Ishikawa (cell line): ENCODE results near the gene THAP4.

Experiments
- CEBPB ChIP-seq: IDR thresholded peaks from 2 replicates; pipeline ENCODE4 v1.6.1; 2012
- CREB1 ChIP-seq: IDR thresholded peaks from 2 replicates; pipeline ENCODE4 v1.6.1; 2012; ENCODE audit warnings: low read depth
- EGR1 ChIP-seq: IDR thresholded peaks from 2 replicates; pipeline ENCODE4 v1.6.1; 2012
- EP300 ChIP-seq: IDR thresholded peaks from 2 replicates; pipeline ENCODE4 v1.6.1; 2012; ENCODE audit warnings: borderline replicate concordance
- FOXM1 ChIP-seq: IDR thresholded peaks from 2 replicates; pipeline ENCODE4 v1.6.1; 2012; ENCODE audit warnings: low read depth, borderline replicate concordance
- NFIC ChIP-seq: IDR thresholded peaks from 2 replicates; pipeline ENCODE4 v1.6.1; 2012
- RAD21 ChIP-seq: IDR thresholded peaks from 2 replicates; pipeline ENCODE4 v1.6.1; 2012; ENCODE audit warnings: low read depth
- REST ChIP-seq: IDR thresholded peaks from 2 replicates; pipeline ENCODE4 v1.6.1; 2012; ENCODE audit warnings: low read depth, mild to moderate bottlenecking
- TAF1 ChIP-seq: IDR thresholded peaks from 2 replicates; pipeline ENCODE4 v1.6.1; 2012; ENCODE audit warnings: low read depth, mild to moderate bottlenecking
- TCF12 ChIP-seq: IDR thresholded peaks from 2 replicates; pipeline ENCODE4 v1.6.1; 2012; ENCODE audit warnings: low read depth
- TEAD4 ChIP-seq: IDR thresholded peaks from 2 replicates; pipeline ENCODE4 v1.6.1; 2012
- USF1 ChIP-seq: IDR thresholded peaks from 2 replicates; pipeline ENCODE4 v1.6.1; 2012
- YY1 ChIP-seq: IDR thresholded peaks from 2 replicates; pipeline ENCODE4 v1.6.1; 2012; ENCODE audit warnings: low read depth
- ZBTB7A ChIP-seq: IDR thresholded peaks from 2 replicates; pipeline ENCODE4 v1.6.1; 2012; ENCODE audit warnings: low read depth
- TF ChIP-seq, protein P1 (sequence below): IDR thresholded peaks from 2 replicates; pipeline ENCODE4 v1.6.1; 2012

Gene THAP4

DNA sequence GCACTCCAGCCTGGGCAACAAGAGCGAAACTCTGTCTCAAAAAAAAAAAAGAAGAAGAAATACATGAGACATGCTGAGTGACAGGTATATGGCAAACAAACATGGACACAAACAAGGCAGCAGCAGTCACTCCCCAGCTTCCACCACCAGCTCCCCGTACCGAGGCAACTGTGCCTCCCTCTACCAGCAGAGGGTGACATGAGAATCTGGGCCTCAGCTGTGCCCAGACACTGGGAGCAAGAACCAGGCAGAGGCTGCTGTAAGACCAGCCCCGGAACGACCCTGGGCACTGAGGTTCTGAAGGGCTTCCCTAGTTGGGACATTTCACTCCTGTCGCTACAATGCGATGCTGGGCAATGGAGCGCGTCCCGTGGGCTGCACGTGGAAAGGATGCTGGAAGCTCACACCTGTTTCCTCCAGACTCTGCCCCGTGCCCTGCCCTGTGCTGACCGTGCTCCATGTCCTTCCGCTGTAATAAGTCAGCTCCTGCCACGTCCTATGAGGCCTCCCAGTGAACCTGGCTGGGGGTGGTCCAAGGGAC is 41.3 kb downstream of the THAP4 start:
- no peak for TF ChIP-seq TCF12
- TF ChIP-seq YY1: no peak
- no peak for TF ChIP-seq USF1
- peak; percentile 5; the same call in 1 of the 2 replicates for TF ChIP-seq RAD21

DNA sequence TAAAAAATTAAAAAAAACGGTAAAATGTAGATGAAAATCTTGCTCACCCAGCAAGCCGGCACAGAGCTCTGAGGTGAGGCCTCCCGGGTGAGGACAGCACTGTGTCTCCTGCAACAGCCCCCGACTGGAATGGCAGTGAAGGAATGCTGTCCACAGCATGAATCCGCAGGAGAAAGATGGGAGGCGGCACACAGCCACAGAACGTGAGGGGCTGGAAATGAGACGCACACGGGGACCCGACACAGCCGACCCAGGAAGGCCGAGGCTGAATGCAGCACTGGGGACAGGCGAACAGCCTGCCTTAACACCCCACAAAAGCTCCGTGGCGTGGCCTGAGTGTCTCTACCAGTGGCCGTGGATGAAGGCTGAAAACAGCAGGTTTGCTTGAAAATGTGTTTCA is 43.7 kb downstream of the THAP4 start:
- TF ChIP-seq RAD21 (no peak), EGR1 (no peak), TAF1 (no peak), CREB1 (no peak), NFIC (no peak), TEAD4 (no peak)
- TF ChIP-seq, protein P1, sequence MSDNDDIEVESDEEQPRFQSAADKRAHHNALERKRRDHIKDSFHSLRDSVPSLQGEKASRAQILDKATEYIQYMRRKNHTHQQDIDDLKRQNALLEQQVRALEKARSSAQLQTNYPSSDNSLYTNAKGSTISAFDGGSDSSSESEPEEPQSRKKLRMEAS: no peak

GRCh38 chr2:241592126-241592845 is 44.7 kb downstream of the THAP4 start:
- TF ChIP-seq YY1 (no peak), ZBTB7A (no peak), TAF1 (no peak), NFIC (no peak), EP300 (no peak), RAD21 (no peak), CREB1 (no peak), EGR1 (no peak), REST (no peak), TCF12 (no peak), TEAD4 (no peak), CEBPB (no peak), USF1 (no peak), FOXM1 (no peak)
- TF ChIP-seq, protein P1: no peak

DNA sequence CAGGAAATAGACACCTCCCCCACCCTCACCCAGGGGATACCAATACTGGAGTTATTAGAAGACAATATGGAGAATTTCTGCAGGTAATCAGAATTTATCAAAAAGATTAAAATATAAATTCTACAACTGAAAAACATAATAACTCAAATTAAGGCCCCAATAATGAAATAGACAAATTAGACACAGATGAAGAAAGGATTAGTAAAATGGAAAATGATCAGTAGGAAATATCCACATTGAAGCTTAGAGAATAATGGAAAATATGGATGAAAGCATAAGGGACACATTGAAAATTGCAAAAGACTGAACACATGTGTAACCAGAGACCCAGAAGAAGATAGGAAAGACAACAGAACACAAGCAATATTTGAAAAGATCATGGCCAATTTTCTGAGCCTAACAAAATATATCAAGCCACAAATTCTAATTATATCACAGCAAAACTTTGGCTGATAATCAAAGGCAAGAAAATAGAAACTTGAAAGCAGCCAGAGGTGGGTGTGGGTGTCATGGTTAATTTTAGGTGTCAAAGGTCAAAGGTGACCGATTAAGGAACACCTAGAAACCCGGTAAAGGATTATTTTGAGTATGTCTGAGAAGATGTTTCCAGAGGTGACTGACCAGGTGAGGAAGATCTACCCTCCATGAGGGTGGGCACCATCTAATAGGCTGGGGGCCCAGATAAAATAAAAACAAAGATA is 50.2 kb downstream of the THAP4 start:
- TF ChIP-seq EP300: no peak

DNA sequence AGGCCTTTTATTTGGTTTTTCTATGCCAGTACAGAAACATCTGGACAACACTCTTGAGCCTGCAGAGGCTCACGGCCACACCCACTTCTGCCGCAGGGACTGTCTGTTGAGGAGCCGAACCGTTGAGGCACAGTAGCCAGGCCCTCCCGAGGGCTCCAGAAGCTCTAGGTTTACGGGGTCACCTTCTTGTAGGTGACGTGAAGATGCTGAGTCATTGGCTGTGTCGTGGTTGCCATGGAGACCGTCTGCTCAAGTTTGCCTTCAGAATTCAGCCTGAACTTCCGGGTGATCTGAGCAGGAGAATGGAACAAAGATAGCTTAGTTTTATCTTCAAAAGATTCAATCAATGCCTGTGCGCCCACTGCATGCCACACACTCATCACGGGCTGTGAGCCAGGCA is 52.5 kb downstream of the THAP4 start:
- TF ChIP-seq TCF12 (no peak), RAD21 (no peak), YY1 (no peak), EGR1 (no peak), TAF1 (no peak), CEBPB (no peak), CREB1 (no peak)
- TF ChIP-seq, protein P1: no peak

DNA sequence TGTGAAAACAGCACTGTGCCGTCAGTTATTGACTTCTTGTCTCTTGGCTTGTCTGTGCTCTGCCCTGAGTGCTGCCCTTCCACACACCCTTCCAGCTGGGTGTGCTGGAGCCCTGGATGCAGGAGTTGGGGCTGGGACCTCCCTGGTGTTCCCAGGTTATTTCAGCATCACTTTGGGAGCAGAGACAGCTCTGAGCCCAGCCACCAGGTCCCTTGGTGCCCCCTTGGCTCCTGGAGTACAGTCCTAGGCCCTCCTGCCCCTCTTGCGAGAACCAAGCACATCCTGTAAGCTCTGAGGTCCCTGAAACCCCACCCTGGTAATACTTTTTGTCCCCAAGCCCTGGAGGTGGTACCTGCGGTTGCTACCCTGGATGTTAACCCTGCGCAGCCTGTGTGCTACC is 54.2 kb downstream of the THAP4 start:
- no peak for TF ChIP-seq FOXM1
- TF ChIP-seq RAD21: no peak
- no peak for TF ChIP-seq CREB1
- no peak for TF ChIP-seq TEAD4
- TF ChIP-seq REST: no peak
- no peak for TF ChIP-seq NFIC
- no peak for TF ChIP-seq TCF12
- TF ChIP-seq EGR1: no peak
- TF ChIP-seq CEBPB: no peak
- no peak for TF ChIP-seq EP300
- no peak for TF ChIP-seq TAF1
- TF ChIP-seq, protein P1: no peak
- TF ChIP-seq ZBTB7A: no peak
- no peak for TF ChIP-seq YY1
- TF ChIP-seq USF1: no peak
